ENCODE results near the gene CD27. TPM values are rescaled to one million over a fixed set of nuclear protein-coding genes. Genes with fewer than 3 reads are reported as not detected.
A peak's percentile ranks its signal among the peaks of the same experiment; 100 is the strongest.

Gene CD27
- polyA plus RNA-seq, 1 of the 3 experiments (the other 2 are of a cell fraction), result not detected

- no peak for TF ChIP-seq REST (IDR thresholded peaks at IDR 0.05; ENCODE audit: low read depth, low read length)
- TF ChIP-seq SMC3 (IDR thresholded peaks at IDR 0.05; ENCODE audit: low read depth, low read length), result no peak
- TF ChIP-seq YY1 (IDR thresholded peaks at IDR 0.05; ENCODE audit: low read depth), result peak; percentile 85; the same call in 1 of the 2 replicates
- TF ChIP-seq CTCF (IDR thresholded peaks at IDR 0.05), result no peak
- no peak for TF ChIP-seq IRF3 (IDR thresholded peaks at IDR 0.05; ENCODE audit: low read depth, low read length)
- TF ChIP-seq USF1 (IDR thresholded peaks at IDR 0.05; ENCODE audit: borderline replicate concordance, low read depth), result peak; percentile 86
- peak; percentile 78; the same call in 1 of the 2 replicates for TF ChIP-seq POLR2AphosphoS5 (IDR thresholded peaks at IDR 0.05; ENCODE audit: low read depth, low read length)
- no peak for TF ChIP-seq RAD21 (IDR thresholded peaks at IDR 0.05; ENCODE audit: low read length)
- TF ChIP-seq GABPA (IDR thresholded peaks at IDR 0.05; ENCODE audit: low read depth), result peak; percentile 30
- TF ChIP-seq TAF1 (IDR thresholded peaks at IDR 0.05; ENCODE audit: borderline replicate concordance, low read depth, low read length), result peak; percentile 10; the same call in 1 of the 2 replicates
- TF ChIP-seq CHD2 (IDR thresholded peaks at IDR 0.05; ENCODE audit: low read length, partially characterized antibody), result peak; percentile 5
- TF ChIP-seq ELF1 (IDR thresholded peaks at IDR 0.05), result peak; percentile 46
- no peak for TF ChIP-seq MEF2A (IDR thresholded peaks at IDR 0.05; ENCODE audit: borderline replicate concordance, low read depth)
- no peak for TF ChIP-seq TCF12 (IDR thresholded peaks at IDR 0.05)
- no peak for TF ChIP-seq EP300 (IDR thresholded peaks at IDR 0.05; ENCODE audit: borderline replicate concordance in 1 of 2, low read depth in 1 of 2, low read length in 1 of 2)
- no peak for TF ChIP-seq RXRA (IDR thresholded peaks at IDR 0.05; ENCODE audit: borderline replicate concordance, low read depth)
- TF ChIP-seq RCOR1 (IDR thresholded peaks at IDR 0.05; ENCODE audit: low read length), result no peak
- TF ChIP-seq SIN3A (IDR thresholded peaks at IDR 0.05; ENCODE audit: borderline replicate concordance, low read depth, low read length), result peak; percentile 29; the same call in 1 of the 2 replicates
- no peak for TF ChIP-seq NFIC (IDR thresholded peaks at IDR 0.05; ENCODE audit: borderline replicate concordance)
- peak; percentile 92 for TF ChIP-seq MXI1 (IDR thresholded peaks at IDR 0.05; ENCODE audit: low read depth, low read length)
Measured at GRCh38 chr12:6451348-6452244, 6.8 kb downstream of the CD27 start, which contains the start of gene TAPBPL (continued).

All from SK-N-SH (cell line).